Progenitor cell of endocrine pancreas (in vitro differentiated cells): ENCODE data around the gene ACOX2. TPM values are rescaled to one million over a fixed set of nuclear protein-coding genes. Genes with fewer than 3 reads are reported as not detected.

Experiments
- DNase-seq: peaks from one replicate; pipeline ENCODE4 v3.0.0; 2021; ENCODE audit warnings: low spot score; ENCODE audit not compliant: unreplicated experiment
- H3K27ac Mint-ChIP-seq: 2 replicates; pipeline ENCODE4 v1.8.0; 2021; ENCODE audit warnings: mild to moderate bottlenecking, moderate library complexity, mixed read lengths
- H3K27me3 Mint-ChIP-seq: 2 replicates; pipeline ENCODE4 v1.8.0; 2021; ENCODE audit warnings: mixed read lengths
- H3K36me3 Mint-ChIP-seq: 2 replicates; pipeline ENCODE4 v1.8.0; 2022; ENCODE audit warnings: mixed read lengths; ENCODE audit not compliant: insufficient read depth
- H3K4me1 Mint-ChIP-seq: 2 replicates; pipeline ENCODE4 v1.8.0; 2021; ENCODE audit warnings: low read depth, mixed read lengths
- H3K4me3 Mint-ChIP-seq: 2 replicates; pipeline ENCODE4 v1.8.0; 2021; ENCODE audit warnings: low read depth, mild to moderate bottlenecking, moderate library complexity, mixed read lengths
- H3K9me3 Mint-ChIP-seq: 2 replicates; pipeline ENCODE4 v1.8.0; 2021; ENCODE audit warnings: low read depth, mixed read lengths
- CTCF ChIP-seq: fragments of 200-600 bp; sonication (generic); IDR thresholded peaks from one replicate; pipeline ENCODE4 v1.5.0; 2021; ENCODE audit warnings: antibody characterized with exemption, mild to moderate bottlenecking; ENCODE audit not compliant: unreplicated experiment
- total RNA-seq: library from RNA; stranded (reverse); gene quantifications from 2 replicates; pipeline ENCODE4 v1.2.1, GENCODE V29; 2021

The ACOX2 gene
- total RNA-seq, 1 donor from 2014 or later = 11.7 TPM

GRCh38 chr3:58478781-58479180 lies 58.2 kb downstream of the ACOX2 start:
- Mint-ChIP-seq H3K4me1 (peaks cover 5% of the 10 kb centered on the region), H3K27me3 (no peaks in the 10 kb centered on the region), H3K9me3 (peaks cover 10% of the 10 kb centered on the region), H3K27ac (no peak overlapping the region), H3K4me3 (no peak overlapping the region), H3K36me3 (peaks cover 1% of the 10 kb centered on the region)
- no peak for TF ChIP-seq CTCF
- DNase-seq = no peak

- peaks cover 8% of the 10 kb centered on the region for H3K9me3 Mint-ChIP-seq
- peaks cover 1% of the 10 kb centered on the region for H3K36me3 Mint-ChIP-seq
- TF ChIP-seq CTCF = no peak
- peaks cover 19% of the 10 kb centered on the region for H3K4me1 Mint-ChIP-seq
- DNase-seq = no peak
- H3K4me3 Mint-ChIP-seq = no peak overlapping the region
- H3K27me3 Mint-ChIP-seq = no peaks in the 10 kb centered on the region
- H3K27ac Mint-ChIP-seq = no peak overlapping the region
Measured at GRCh38 chr3:58474967-58475578, 61.9 kb downstream of the ACOX2 start.

GRCh38 chr3:58474348-58474911 lies 62.6 kb downstream of the ACOX2 start:
- DNase-seq = no peak
- no peak for TF ChIP-seq CTCF
- Mint-ChIP-seq H3K36me3 (peaks cover 1% of the 10 kb centered on the region), H3K9me3 (peaks cover 6% of the 10 kb centered on the region), H3K4me1 (peaks cover 20% of the 10 kb centered on the region), H3K27ac (peak overlapping the region; percentile 8), H3K4me3 (no peak overlapping the region), H3K27me3 (no peaks in the 10 kb centered on the region)

GRCh38 chr3:58473275-58473674 lies 63.7 kb downstream of the ACOX2 start:
- Mint-ChIP-seq H3K27ac (peak overlapping the region; percentile 39), H3K9me3 (no peaks in the 10 kb centered on the region), H3K27me3 (no peaks in the 10 kb centered on the region), H3K36me3 (no peaks in the 10 kb centered on the region), H3K4me3 (no peak overlapping the region), H3K4me1 (peaks cover 20% of the 10 kb centered on the region)
- TF ChIP-seq CTCF = no peak
- DNase-seq = no peak

GRCh38 chr3:58471025-58471887 lies 65.7 kb downstream of the ACOX2 start:
- Mint-ChIP-seq H3K27me3 (no peaks in the 10 kb centered on the region), H3K4me3 (peak overlapping the region; percentile 5), H3K4me1 (peaks cover 20% of the 10 kb centered on the region), H3K27ac (peak overlapping the region; percentile 94), H3K9me3 (no peaks in the 10 kb centered on the region), H3K36me3 (no peaks in the 10 kb centered on the region)
- TF ChIP-seq CTCF = no peak
- DNase-seq = no peak
